ENCODE measurements around the gene RAB3IL1. TPM values are rescaled to one million over a fixed set of nuclear protein-coding genes. Genes with fewer than 3 reads are reported as not detected.

RAB3IL1 gene
- polyA plus RNA-seq, 3 donors: 0.13 TPM; not detected in 2

DNA sequence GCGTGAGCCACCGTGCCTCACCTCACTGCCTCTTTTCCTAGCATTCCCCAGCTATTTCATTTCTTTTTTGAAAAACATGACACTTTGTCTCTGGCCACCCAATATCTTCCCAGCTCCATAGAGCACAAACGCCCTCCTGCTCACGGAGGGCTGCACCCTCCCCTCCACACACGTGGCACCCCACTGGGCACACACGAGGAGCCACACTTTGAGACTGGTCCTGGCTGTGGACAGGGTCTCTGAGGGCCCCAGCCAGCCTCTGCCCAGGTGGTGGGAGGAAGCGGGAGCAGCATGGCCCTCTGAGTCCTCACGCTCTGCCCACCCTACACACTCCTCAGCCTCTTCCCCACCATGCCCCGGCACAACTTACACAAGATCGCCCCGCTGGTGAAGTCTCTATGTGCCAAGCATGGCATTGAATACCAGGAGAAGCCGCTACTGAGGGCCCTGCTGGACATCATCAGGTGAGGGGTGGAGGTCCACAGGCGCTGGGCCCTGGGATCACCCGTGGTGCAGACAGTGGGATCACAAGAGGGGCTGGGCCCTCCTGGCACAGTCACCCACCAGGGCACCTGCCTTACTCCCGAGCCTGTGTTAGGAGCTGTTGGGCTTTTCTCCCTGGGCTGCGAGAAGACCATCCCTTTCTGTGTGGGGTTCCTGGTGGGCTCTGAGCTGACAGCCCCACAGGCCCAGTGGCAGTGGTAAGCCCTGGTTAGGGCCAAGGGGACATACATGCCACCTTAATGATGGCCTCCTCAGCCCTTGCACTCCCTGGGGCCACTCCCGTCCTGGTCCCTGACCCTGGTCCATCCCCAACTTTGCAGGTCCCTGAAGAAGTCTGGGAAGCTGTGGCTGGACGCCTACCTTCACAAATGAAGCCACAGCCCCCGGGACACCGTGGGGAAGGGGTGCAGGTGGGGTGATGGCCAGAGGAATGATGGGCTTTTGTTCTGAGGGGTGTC, 52.3 kb downstream of the RAB3IL1 start:
- H3K36me3 Mint-ChIP-seq: peaks cover 16 to 56% of the 10 kb centered on the region in 2 donors
- Histone ChIP-seq H4K20me1 (ENCODE audit: insufficient read depth, low read length) (no peaks in the 10 kb centered on the region), H3K27me3 (ENCODE audit: control insufficient read depth in 2 of 2, insufficient read depth in 2 of 2, low read length in 2 of 2) (no peaks in the 10 kb centered on the region), H3K79me2 (ENCODE audit: insufficient read depth, low read length) (no peaks in the 10 kb centered on the region), H3K9ac (ENCODE audit: insufficient read depth, low read length, poor library complexity, severe bottlenecking) (no peak overlapping the region), H3K27ac (ENCODE audit: low read depth in 1 of 2, low read length in 2 of 2) (no peak overlapping the region), H3K36me3 (replicated peaks in 1 of 2; ENCODE audit: control insufficient read depth in 1 of 2, insufficient read depth in 2 of 2, low read length in 2 of 2) (peaks cover under 1 to 15% of the 10 kb centered on the region in 2 donors), H3K9me3 (replicated peaks in 1 of 2; ENCODE audit: control insufficient read depth in 1 of 2, insufficient read depth in 1 of 2, low read length in 2 of 2) (no peaks in the 10 kb centered on the region), H2AFZ (ENCODE audit: insufficient read depth, low read depth, low read length, poor library complexity, severe bottlenecking) (no peak overlapping the region), H3K4me1 (ENCODE audit: control insufficient read depth in 1 of 2, insufficient read depth in 2 of 2, low read length in 2 of 2) (no peaks in the 10 kb centered on the region), H3K4me3 (replicated peaks in 1 of 3; ENCODE audit: low read depth in 2 of 3, low read length in 3 of 3) (no peak overlapping the region), H3K4me2 (replicated peaks; ENCODE audit: extremely low read depth, low read length, poor library complexity, severe bottlenecking) (no peak overlapping the region)
- intact Hi-C loops (cut with micrococcal nuclease): no loop called here
- no peak for DNase-seq
- 99% methylated on average over 17 of the region's 20 CpGs for WGBS (ENCODE audit: insufficient coverage)
- H3K4me3 Mint-ChIP-seq: no peak overlapping the region
- H3K4me1 Mint-ChIP-seq: no peaks in the 10 kb centered on the region
- TF ChIP-seq, protein P1, sequence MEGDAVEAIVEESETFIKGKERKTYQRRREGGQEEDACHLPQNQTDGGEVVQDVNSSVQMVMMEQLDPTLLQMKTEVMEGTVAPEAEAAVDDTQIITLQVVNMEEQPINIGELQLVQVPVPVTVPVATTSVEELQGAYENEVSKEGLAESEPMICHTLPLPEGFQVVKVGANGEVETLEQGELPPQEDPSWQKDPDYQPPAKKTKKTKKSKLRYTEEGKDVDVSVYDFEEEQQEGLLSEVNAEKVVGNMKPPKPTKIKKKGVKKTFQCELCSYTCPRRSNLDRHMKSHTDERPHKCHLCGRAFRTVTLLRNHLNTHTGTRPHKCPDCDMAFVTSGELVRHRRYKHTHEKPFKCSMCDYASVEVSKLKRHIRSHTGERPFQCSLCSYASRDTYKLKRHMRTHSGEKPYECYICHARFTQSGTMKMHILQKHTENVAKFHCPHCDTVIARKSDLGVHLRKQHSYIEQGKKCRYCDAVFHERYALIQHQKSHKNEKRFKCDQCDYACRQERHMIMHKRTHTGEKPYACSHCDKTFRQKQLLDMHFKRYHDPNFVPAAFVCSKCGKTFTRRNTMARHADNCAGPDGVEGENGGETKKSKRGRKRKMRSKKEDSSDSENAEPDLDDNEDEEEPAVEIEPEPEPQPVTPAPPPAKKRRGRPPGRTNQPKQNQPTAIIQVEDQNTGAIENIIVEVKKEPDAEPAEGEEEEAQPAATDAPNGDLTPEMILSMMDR (IDR thresholded peaks at IDR 0.05): no peak
- H3K27me3 Mint-ChIP-seq (ENCODE audit: low read depth in 3 of 3): peaks cover 0 to 2% (median 2%) of the 10 kb centered on the region in 3 donors
- no peaks in the 10 kb centered on the region for H3K9me3 Mint-ChIP-seq
- peak overlapping the region in 3 of 7 donors; percentile 10 to 36 (median 30) for H3K27ac Mint-ChIP-seq

DNA sequence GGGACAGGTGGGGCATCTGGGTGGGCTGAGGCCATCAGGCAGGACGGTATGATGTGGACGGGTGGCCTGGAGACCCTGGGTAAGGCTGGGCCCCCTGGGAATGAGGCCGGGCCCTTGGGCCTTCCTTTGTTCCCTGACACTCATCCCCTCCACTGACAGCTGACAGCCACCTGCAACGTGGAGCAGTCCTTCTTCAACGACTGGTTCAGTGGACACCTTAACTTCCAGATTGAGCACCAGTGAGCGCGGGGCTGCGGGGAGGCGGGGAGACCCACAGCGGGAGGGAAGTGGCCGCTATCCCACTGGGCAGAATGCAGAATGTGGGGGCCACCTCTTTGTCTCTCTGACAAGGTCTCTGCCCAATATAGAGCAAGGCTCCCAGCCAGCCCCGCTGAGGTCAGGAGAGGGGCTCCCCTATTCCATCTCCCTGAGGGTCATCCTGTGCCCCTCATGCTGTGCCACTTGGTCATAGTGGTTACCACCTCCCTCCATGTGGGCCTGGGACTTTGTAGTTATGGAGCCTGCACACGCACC, 53.8 kb downstream of the RAB3IL1 start:
- intact Hi-C loops (cut with micrococcal nuclease): no loop called here
- Histone ChIP-seq H3K27ac (ENCODE audit: low read depth in 1 of 2, low read length in 2 of 2) (no peak overlapping the region), H3K36me3 (replicated peaks in 1 of 2; ENCODE audit: control insufficient read depth in 1 of 2, insufficient read depth in 2 of 2, low read length in 2 of 2) (peaks cover 4 to 24% of the 10 kb centered on the region in 2 donors), H2AFZ (ENCODE audit: insufficient read depth, low read depth, low read length, poor library complexity, severe bottlenecking) (no peak overlapping the region), H3K4me2 (replicated peaks; ENCODE audit: extremely low read depth, low read length, poor library complexity, severe bottlenecking) (no peak overlapping the region), H4K20me1 (ENCODE audit: insufficient read depth, low read length) (no peaks in the 10 kb centered on the region), H3K79me2 (ENCODE audit: insufficient read depth, low read length) (no peaks in the 10 kb centered on the region), H3K27me3 (ENCODE audit: control insufficient read depth in 2 of 2, insufficient read depth in 2 of 2, low read length in 2 of 2) (no peaks in the 10 kb centered on the region), H3K4me1 (ENCODE audit: control insufficient read depth in 1 of 2, insufficient read depth in 2 of 2, low read length in 2 of 2) (no peaks in the 10 kb centered on the region), H3K4me3 (replicated peaks in 1 of 3; ENCODE audit: low read depth in 2 of 3, low read length in 3 of 3) (no peak overlapping the region), H3K9ac (ENCODE audit: insufficient read depth, low read length, poor library complexity, severe bottlenecking) (no peak overlapping the region), H3K9me3 (replicated peaks in 1 of 2; ENCODE audit: control insufficient read depth in 1 of 2, insufficient read depth in 1 of 2, low read length in 2 of 2) (no peaks in the 10 kb centered on the region)
- WGBS (ENCODE audit: insufficient coverage): 95% methylated on average over 10 of the region's 13 CpGs
- no peak for DNase-seq
- Mint-ChIP-seq H3K9me3 (no peaks in the 10 kb centered on the region), H3K36me3 (peaks cover 21 to 70% of the 10 kb centered on the region in 2 donors), H3K4me1 (no peaks in the 10 kb centered on the region), H3K4me3 (no peak overlapping the region), H3K27ac (no peak overlapping the region), H3K27me3 (ENCODE audit: low read depth in 3 of 3) (peaks cover 0 to 2% (median 0%) of the 10 kb centered on the region in 3 donors)
- TF ChIP-seq, protein P1 (IDR thresholded peaks at IDR 0.05): no peak
